K562 (cell line): ENCODE data around the gene AKT2. TPM values are rescaled to one million over a fixed set of nuclear protein-coding genes. Genes with fewer than 3 reads are reported as not detected.

Source experiments
- ARID1B ChIP-seq: fragments of 450-650 bp; IDR thresholded peaks from 2 replicates; pipeline ENCODE4 v1.6.1; 2016; ENCODE audit warnings: antibody characterized with exemption, mild to moderate bottlenecking, inconsistent platforms
- CHD1 ChIP-seq: fragments of 200-600 bp; sonication (generic); IDR thresholded peaks from one replicate; pipeline ENCODE4 v1.6.1; 2012; ENCODE audit warnings: mild to moderate bottlenecking, moderate library complexity, low read length, inconsistent platforms
- FIP1L1 ChIP-seq: fragments of 200-400 bp; formaldehyde crosslinking; IDR thresholded peaks from 2 replicates; pipeline ENCODE4 v1.6.1; 2018; ENCODE audit warnings: mild to moderate bottlenecking, low read depth, low read length; ENCODE audit not compliant: poor library complexity, severe bottlenecking
- FOXJ2 ChIP-seq: fragments of 200-800 bp; sonication (Bioruptor generic); IDR thresholded peaks from 2 replicates; pipeline ENCODE4 v1.6.1; 2016; ENCODE audit warnings: missing genetic modification characterization, missing compliant biosample characterization
- MTA3 ChIP-seq: fragments of 450-650 bp; formaldehyde crosslinking; IDR thresholded peaks from 2 replicates; pipeline ENCODE4 v1.6.1; 2017; ENCODE audit warnings: mild to moderate bottlenecking, borderline replicate concordance
- NFE2 ChIP-seq: IDR thresholded peaks from 2 replicates; pipeline ENCODE4 v1.6.1; 2014; ENCODE audit warnings: antibody characterized with exemption, low read depth
- NRF1 ChIP-seq, 2 experiments: fragments of 450-650 bp; IDR thresholded peaks in 1 of 2; conservative IDR thresholded peaks in 1 of 2; 2 replicates each; pipeline ENCODE4 v1.6.1; 2014; ENCODE audit warnings: mild to moderate bottlenecking in 2 of 2
- RFX7 ChIP-seq: fragments of 250-450 bp; sonication (Bioruptor Pico); IDR thresholded peaks from 2 replicates; pipeline ENCODE4 v1.5.1; 2021; ENCODE audit warnings: mild to moderate bottlenecking
- SMAD2 ChIP-seq: fragments of 150-350 bp; IDR thresholded peaks from 2 replicates; pipeline ENCODE4 v1.6.1; 2014; ENCODE audit warnings: low read depth, mild to moderate bottlenecking, low read length
- SMC3 ChIP-seq: conservative IDR thresholded peaks from 2 replicates; pipeline ENCODE4 v1.6.1; 2011; ENCODE audit warnings: low read depth, low read length, improper control_type of control experiment; ENCODE audit not compliant: insufficient read depth
- SNIP1 ChIP-seq: fragments of 450-650 bp; IDR thresholded peaks from 2 replicates; pipeline ENCODE4 v1.7.1; 2017; ENCODE audit warnings: low read depth, mild to moderate bottlenecking
- SRSF9 ChIP-seq: fragments of 200-400 bp; formaldehyde crosslinking; IDR thresholded peaks from 2 replicates; pipeline ENCODE4 v1.6.1; 2017; ENCODE audit warnings: low read depth, low read length, borderline replicate concordance
- TCF7 ChIP-seq: sonication (generic); IDR thresholded peaks from 2 replicates; pipeline ENCODE4 v1.6.1; 2016; ENCODE audit warnings: antibody characterized with exemption, borderline replicate concordance
- U2AF2 ChIP-seq: fragments of 200-400 bp; formaldehyde crosslinking; optimal IDR thresholded peaks from 2 replicates; pipeline ENCODE3; 2017; ENCODE audit warnings: low read depth, mild to moderate bottlenecking, low read length
- ZBED1 ChIP-seq: IDR thresholded peaks from 2 replicates; pipeline ENCODE4 v1.6.1; 2014
- ZNF253 ChIP-seq: fragments of 250-450 bp; sonication (Bioruptor Pico); conservative IDR thresholded peaks from 2 replicates; pipeline ENCODE4 v1.6.1; 2021; ENCODE audit warnings: mild to moderate bottlenecking
- polyA plus RNA-seq, 8 experiments: library from polyadenylated mRNA; depleted of rRNA in 4 of 8; stranded (reverse) in 5 of 8; unstranded in 3 of 8; fragments of >200 nt; fragmentation: Nextera tagmentation in 2 of 8; fragmentation: Illumina TruSeq in 1 of 8; extraction: Ambion mirVana in 2 of 8; extraction: Trizol in 1 of 8; gene quantifications; 2 replicates each; pipeline versions ENCODE4 v1.2.1 to v1.2.3, GENCODE V29; 2011 to 2014; ENCODE audit warnings: inconsistent platforms in 1 of 8, missing spikeins in 1 of 8
- total RNA-seq, 7 experiments: library from RNA; depleted of rRNA in 6 of 7; stranded (reverse); fragments of >200 nt in 6 of 7; fragmentation: Illumina TruSeq in 2 of 7; extraction: Trizol in 2 of 7; gene quantifications; 2 replicates each; pipeline versions ENCODE4 v1.2.1 to v1.2.3, GENCODE V29; 2011 to 2021; ENCODE audit warnings: low replicate concordance in 1 of 7
- TF ChIP-seq, protein P1 (sequence below): fragments of 250-450 bp; sonication (Bioruptor Pico); IDR thresholded peaks from 2 replicates; pipeline ENCODE4 v1.5.0; 2020; ENCODE audit warnings: mild to moderate bottlenecking, borderline replicate concordance
- TF ChIP-seq, protein P2 (sequence below): fragments of 250-450 bp; sonication (Bioruptor Pico); IDR thresholded peaks from 2 replicates; pipeline ENCODE4 v1.4.0; 2020; ENCODE audit warnings: mild to moderate bottlenecking, moderate library complexity
- TF ChIP-seq, protein P3 (sequence below): fragments of 450-650 bp; IDR thresholded peaks from 2 replicates; pipeline ENCODE4 v1.7.0; 2016; ENCODE audit warnings: borderline replicate concordance
- TF ChIP-seq, protein P4 (sequence below): fragments of 450-650 bp; IDR thresholded peaks from 2 replicates; pipeline ENCODE4 v1.6.1; 2017; ENCODE audit warnings: mild to moderate bottlenecking, moderate library complexity

Gene AKT2
- total and polyA plus RNA-seq, 9 of the 15 experiments (the other 6 are each of a cell fraction or from before 2014, with no cell fraction given), result 1.1 to 132 (median 67.7) TPM

DNA sequence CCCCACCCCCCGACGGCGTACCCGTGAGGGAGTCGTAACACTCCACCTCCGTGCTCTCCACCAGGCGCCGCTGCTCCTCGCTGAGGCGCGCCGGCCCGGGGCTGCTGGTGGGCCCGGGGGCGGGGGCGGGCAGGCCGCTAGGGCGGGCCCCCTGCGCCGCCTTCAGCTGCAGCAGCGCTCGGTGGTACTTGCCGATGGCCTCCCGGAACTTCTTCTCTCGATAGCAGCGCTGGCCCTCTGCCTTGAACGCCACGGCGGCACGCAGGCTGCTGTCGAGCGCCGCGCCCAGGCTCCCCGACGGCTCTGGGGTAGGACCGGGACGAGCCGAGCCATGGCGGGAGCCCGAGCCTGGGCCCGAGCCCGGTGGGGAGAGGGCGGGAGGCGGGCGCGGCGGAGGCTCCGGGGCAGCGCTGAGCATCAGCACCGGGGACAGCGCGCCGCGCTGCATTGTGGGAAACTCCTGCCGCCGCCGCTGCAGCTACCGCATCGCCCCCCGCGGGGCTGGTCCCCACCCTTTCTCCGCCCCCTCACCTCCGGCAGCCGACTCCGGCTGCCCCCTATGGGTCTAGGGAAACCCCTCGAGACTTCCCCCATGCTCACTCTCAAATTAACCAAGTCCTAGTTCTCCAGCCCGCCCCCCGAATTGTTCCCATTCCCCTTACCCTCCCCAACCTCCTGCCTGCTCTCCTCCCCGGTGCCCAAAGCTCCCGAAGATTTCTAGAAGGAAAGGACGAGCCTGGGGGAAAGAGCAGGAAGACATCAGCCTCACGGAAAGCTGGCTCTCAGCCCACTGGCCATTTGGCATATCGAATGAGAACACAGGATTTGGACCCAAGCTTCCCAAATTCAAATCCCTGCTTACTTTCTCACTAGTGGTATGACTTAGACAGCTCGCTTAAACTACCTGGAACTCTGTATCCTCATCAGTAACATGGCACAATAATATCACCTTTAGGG is 66.9 kb downstream of the AKT2 start, which contains the start of gene TTC9B (continued):
- no peak for TF ChIP-seq FIP1L1
- TF ChIP-seq, protein P1, sequence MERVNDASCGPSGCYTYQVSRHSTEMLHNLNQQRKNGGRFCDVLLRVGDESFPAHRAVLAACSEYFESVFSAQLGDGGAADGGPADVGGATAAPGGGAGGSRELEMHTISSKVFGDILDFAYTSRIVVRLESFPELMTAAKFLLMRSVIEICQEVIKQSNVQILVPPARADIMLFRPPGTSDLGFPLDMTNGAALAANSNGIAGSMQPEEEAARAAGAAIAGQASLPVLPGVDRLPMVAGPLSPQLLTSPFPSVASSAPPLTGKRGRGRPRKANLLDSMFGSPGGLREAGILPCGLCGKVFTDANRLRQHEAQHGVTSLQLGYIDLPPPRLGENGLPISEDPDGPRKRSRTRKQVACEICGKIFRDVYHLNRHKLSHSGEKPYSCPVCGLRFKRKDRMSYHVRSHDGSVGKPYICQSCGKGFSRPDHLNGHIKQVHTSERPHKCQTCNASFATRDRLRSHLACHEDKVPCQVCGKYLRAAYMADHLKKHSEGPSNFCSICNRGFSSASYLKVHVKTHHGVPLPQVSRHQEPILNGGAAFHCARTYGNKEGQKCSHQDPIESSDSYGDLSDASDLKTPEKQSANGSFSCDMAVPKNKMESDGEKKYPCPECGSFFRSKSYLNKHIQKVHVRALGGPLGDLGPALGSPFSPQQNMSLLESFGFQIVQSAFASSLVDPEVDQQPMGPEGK (CRISPR knock-in tag), result no peak
- TF ChIP-seq ARID1B, result no peak
- TF ChIP-seq, protein P2, sequence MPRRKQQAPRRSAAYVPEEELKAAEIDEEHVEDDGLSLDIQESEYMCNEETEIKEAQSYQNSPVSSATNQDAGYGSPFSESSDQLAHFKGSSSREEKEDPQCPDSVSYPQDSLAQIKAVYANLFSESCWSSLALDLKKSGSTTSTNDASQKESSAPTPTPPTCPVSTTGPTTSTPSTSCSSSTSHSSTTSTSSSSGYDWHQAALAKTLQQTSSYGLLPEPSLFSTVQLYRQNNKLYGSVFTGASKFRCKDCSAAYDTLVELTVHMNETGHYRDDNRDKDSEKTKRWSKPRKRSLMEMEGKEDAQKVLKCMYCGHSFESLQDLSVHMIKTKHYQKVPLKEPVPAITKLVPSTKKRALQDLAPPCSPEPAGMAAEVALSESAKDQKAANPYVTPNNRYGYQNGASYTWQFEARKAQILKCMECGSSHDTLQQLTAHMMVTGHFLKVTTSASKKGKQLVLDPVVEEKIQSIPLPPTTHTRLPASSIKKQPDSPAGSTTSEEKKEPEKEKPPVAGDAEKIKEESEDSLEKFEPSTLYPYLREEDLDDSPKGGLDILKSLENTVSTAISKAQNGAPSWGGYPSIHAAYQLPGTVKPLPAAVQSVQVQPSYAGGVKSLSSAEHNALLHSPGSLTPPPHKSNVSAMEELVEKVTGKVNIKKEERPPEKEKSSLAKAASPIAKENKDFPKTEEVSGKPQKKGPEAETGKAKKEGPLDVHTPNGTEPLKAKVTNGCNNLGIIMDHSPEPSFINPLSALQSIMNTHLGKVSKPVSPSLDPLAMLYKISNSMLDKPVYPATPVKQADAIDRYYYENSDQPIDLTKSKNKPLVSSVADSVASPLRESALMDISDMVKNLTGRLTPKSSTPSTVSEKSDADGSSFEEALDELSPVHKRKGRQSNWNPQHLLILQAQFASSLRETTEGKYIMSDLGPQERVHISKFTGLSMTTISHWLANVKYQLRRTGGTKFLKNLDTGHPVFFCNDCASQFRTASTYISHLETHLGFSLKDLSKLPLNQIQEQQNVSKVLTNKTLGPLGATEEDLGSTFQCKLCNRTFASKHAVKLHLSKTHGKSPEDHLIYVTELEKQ, result no peak
- TF ChIP-seq MTA3, result no peak
- no peak for TF ChIP-seq SMAD2
- no peak for TF ChIP-seq SMC3
- no peak for TF ChIP-seq U2AF2
- no peak for TF ChIP-seq FOXJ2 (tag)
- TF ChIP-seq TCF7, result no peak
- TF ChIP-seq NRF1 (conservative IDR thresholded peaks at IDR 0.05 in 1 of 2, IDR thresholded peaks at IDR 0.05 in 1 of 2), result no peak
- TF ChIP-seq SNIP1, result no peak
- TF ChIP-seq ZBED1, result no peak
- no peak for TF ChIP-seq RFX7 (CRISPR knock-in tag)
- no peak for TF ChIP-seq CHD1
- no peak for TF ChIP-seq ZNF253 (CRISPR knock-in tag)
- no peak for TF ChIP-seq NFE2
- no peak for TF ChIP-seq SRSF9
- TF ChIP-seq, protein P3, sequence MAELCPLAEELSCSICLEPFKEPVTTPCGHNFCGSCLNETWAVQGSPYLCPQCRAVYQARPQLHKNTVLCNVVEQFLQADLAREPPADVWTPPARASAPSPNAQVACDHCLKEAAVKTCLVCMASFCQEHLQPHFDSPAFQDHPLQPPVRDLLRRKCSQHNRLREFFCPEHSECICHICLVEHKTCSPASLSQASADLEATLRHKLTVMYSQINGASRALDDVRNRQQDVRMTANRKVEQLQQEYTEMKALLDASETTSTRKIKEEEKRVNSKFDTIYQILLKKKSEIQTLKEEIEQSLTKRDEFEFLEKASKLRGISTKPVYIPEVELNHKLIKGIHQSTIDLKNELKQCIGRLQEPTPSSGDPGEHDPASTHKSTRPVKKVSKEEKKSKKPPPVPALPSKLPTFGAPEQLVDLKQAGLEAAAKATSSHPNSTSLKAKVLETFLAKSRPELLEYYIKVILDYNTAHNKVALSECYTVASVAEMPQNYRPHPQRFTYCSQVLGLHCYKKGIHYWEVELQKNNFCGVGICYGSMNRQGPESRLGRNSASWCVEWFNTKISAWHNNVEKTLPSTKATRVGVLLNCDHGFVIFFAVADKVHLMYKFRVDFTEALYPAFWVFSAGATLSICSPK, result no peak
- TF ChIP-seq, protein P4, sequence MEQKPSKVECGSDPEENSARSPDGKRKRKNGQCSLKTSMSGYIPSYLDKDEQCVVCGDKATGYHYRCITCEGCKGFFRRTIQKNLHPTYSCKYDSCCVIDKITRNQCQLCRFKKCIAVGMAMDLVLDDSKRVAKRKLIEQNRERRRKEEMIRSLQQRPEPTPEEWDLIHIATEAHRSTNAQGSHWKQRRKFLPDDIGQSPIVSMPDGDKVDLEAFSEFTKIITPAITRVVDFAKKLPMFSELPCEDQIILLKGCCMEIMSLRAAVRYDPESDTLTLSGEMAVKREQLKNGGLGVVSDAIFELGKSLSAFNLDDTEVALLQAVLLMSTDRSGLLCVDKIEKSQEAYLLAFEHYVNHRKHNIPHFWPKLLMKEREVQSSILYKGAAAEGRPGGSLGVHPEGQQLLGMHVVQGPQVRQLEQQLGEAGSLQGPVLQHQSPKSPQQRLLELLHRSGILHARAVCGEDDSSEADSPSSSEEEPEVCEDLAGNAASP, result no peak
